MCF 10A (cell line): ENCODE data around the gene SGCG. TPM values are rescaled to one million over a fixed set of nuclear protein-coding genes. Genes with fewer than 3 reads are reported as not detected.
"Not testable (repeated sequence)": the region's sequence is repeated elsewhere in the genome, so short reads cannot be mapped to it uniquely, and the experiment has no call there.

ENCODE experiments used
- Bru-seq: library from RNA; stranded (reverse); fragments of 400-500 nt; gene quantifications from one replicate; lab custom pipeline; 2021; lab: Mats Ljungman, UMichigan
- BruChase-seq, 2 experiments: library from RNA; stranded (reverse); fragments of 400-500 nt; gene quantifications; one replicate each; lab custom pipeline; 2021; lab: Mats Ljungman, UMichigan
- BruUV-seq: library from RNA; stranded (reverse); fragments of 400-500 nt; replicated peaks from 2 replicates; lab custom pipeline; 2021; lab: Mats Ljungman, UMichigan
- CTCF ChIA-PET: fragments of 300-600 bp; sonication (Branson Sonifier 250); formaldehyde crosslinking; extraction: SDS; loops from one replicate; lab custom pipeline; 2021; ENCODE audit warnings: antibody characterized with exemption, inconsistent platforms; lab: Yijun Ruan, JAX
- POLR2A ChIA-PET: fragments of 300-600, 350-650 bp; sonication (Branson Sonifier 250); formaldehyde crosslinking; extraction: SDS; loops from one replicate; lab custom pipeline; 2020; ENCODE audit warnings: antibody characterized with exemption, inconsistent platforms; lab: Yijun Ruan, JAX
- DNase-seq: peaks from one replicate; pipeline ENCODE4 v3.0.0-alpha.2; 2018; ENCODE audit not compliant: unreplicated experiment
- H3K27ac Mint-ChIP-seq: one replicate; pipeline ENCODE4 v1.8.0; 2022; ENCODE audit warnings: mild to moderate bottlenecking, low read depth, mixed read lengths; ENCODE audit not compliant: unreplicated experiment
- H3K27me3 Mint-ChIP-seq: one replicate; pipeline ENCODE4 v1.8.0; 2022; ENCODE audit warnings: mixed read lengths; ENCODE audit not compliant: insufficient read depth, unreplicated experiment
- H3K36me3 Mint-ChIP-seq: one replicate; pipeline ENCODE4 v1.8.0; 2022; ENCODE audit warnings: mild to moderate bottlenecking, moderate library complexity, mixed read lengths; ENCODE audit not compliant: insufficient read depth, unreplicated experiment
- H3K4me1 Mint-ChIP-seq: one replicate; pipeline ENCODE4 v1.8.0; 2022; ENCODE audit warnings: mixed read lengths; ENCODE audit not compliant: insufficient read depth, unreplicated experiment
- H3K4me3 Mint-ChIP-seq: one replicate; pipeline ENCODE4 v1.8.0; 2022; ENCODE audit warnings: mild to moderate bottlenecking, moderate library complexity, mixed read lengths; ENCODE audit not compliant: unreplicated experiment
- H3K9me3 Mint-ChIP-seq: one replicate; pipeline ENCODE4 v1.8.0; 2022; ENCODE audit warnings: mixed read lengths; ENCODE audit not compliant: unreplicated experiment
- CTCF ChIP-seq: fragments of 200-600 bp; IDR thresholded peaks from one replicate; pipeline ENCODE4 v1.8.0; 2022; ENCODE audit warnings: antibody characterized with exemption, mild to moderate bottlenecking; ENCODE audit not compliant: unreplicated experiment
- intact Hi-C: fragments of 100-400 bp; cut with micrococcal nuclease; formaldehyde crosslinking; loops from 2 replicates; pipeline ENCODE4 v1.14.1; 2022
- long read RNA-seq: library from polyadenylated mRNA; stranded (forward); transcript quantifications from one replicate; pipeline ENCODE4 v2.0.0, GENCODE V29; 2022
- total RNA-seq: library from RNA; stranded (reverse); gene quantifications from 2 replicates; pipeline ENCODE4 v1.2.3, GENCODE V29; 2022

The SGCG gene
- total RNA-seq (0.20 TPM in 1 of 2 replicates, not detected in the other), Bru-seq, nascent RNA (percentile 14 among the genes with signal in this experiment), BruChase-seq, experiment 1, labeled RNA remaining after a 6-hour chase (percentile 12 among the genes with signal in this experiment), BruChase-seq, experiment 2, labeled RNA remaining after a 2-hour chase (percentile 15 among the genes with signal in this experiment)
- long read RNA-seq = 0 reads

GRCh38 chr13:23180711-23181110, at the start of gene SGCG:
Gene SGCG, plus strand, starts transcription at chr13:23180979. Its CDS starts 22,716 bp downstream, at chr13:23203695.
- Mint-ChIP-seq H3K9me3 (no peaks in the 10 kb centered on the region), H3K27me3 (no peaks in the 10 kb centered on the region), H3K4me3 (no peak within 1 kb of the TSS), H3K36me3 (no peaks in the 10 kb centered on the region), H3K4me1 (no peaks in the 10 kb centered on the region), H3K27ac (no peak within 1 kb of the TSS)
- ChIA-PET POLR2A (no interaction called here), CTCF (no interaction called here)
- DNase-seq = no peak
- no TSS peak for BruUV-seq
- no peak for TF ChIP-seq CTCF
- intact Hi-C loops = no loop called here

- BruUV-seq = no TSS peak
- intact Hi-C loops = no loop called here
- H3K4me1 Mint-ChIP-seq = no peaks in the 10 kb centered on the region
- no peaks in the 10 kb centered on the region for H3K9me3 Mint-ChIP-seq
- TF ChIP-seq CTCF = no peak
- H3K27ac Mint-ChIP-seq = no peak overlapping the region
- no peak for DNase-seq
- H3K4me3 Mint-ChIP-seq = no peak overlapping the region
- no peaks in the 10 kb centered on the region for H3K27me3 Mint-ChIP-seq
- CTCF ChIA-PET = no interaction called here
- no peaks in the 10 kb centered on the region for H3K36me3 Mint-ChIP-seq
- POLR2A ChIA-PET = no interaction called here
Observed at GRCh38 chr13:23134542-23134941, 46.2 kb upstream of the SGCG start.

GRCh38 chr13:23140492-23140891, 40.3 kb upstream of the SGCG start:
- POLR2A ChIA-PET = interaction anchor here (0.7 to 1.3 kb wide), 2 partner anchors 9 to 10 kb away, joined by 3 read pairs; no protein-coding TSS in a partner anchor

GRCh38 chr13:23141964-23142363, 38.8 kb upstream of the SGCG start:
- CTCF ChIA-PET = no interaction called here
- H3K27me3 Mint-ChIP-seq = no peaks in the 10 kb centered on the region
- H3K36me3 Mint-ChIP-seq = no peaks in the 10 kb centered on the region
- no peak overlapping the region for H3K4me3 Mint-ChIP-seq
- H3K27ac Mint-ChIP-seq = no peak overlapping the region
- H3K4me1 Mint-ChIP-seq = peaks cover 14% of the 10 kb centered on the region
- no peaks in the 10 kb centered on the region for H3K9me3 Mint-ChIP-seq
- intact Hi-C loops = no loop called here
- no peak for TF ChIP-seq CTCF
- no peak for DNase-seq
- BruUV-seq = no TSS peak
- POLR2A ChIA-PET = interaction anchor here (0.6 kb wide), 1 partner anchor 51 kb away, joined by 3 read pairs; no protein-coding TSS in a partner anchor

More at GRCh38 chr13:23140492-23140891, 40.3 kb upstream of the SGCG start:
- DNase-seq = no peak
- CTCF ChIA-PET = interaction anchor here (0.6 kb wide), 1 partner anchor 310 kb away, joined by 3 read pairs; no protein-coding TSS in a partner anchor
- no peaks in the 10 kb centered on the region for H3K36me3 Mint-ChIP-seq
- H3K27me3 Mint-ChIP-seq = no peaks in the 10 kb centered on the region
- intact Hi-C loops = no loop called here
- no peak overlapping the region for H3K27ac Mint-ChIP-seq
- BruUV-seq = no TSS peak
- no peaks in the 10 kb centered on the region for H3K9me3 Mint-ChIP-seq
- peaks cover 7% of the 10 kb centered on the region for H3K4me1 Mint-ChIP-seq
- H3K4me3 Mint-ChIP-seq = no peak overlapping the region
- TF ChIP-seq CTCF = no peak

GRCh38 chr13:23142607-23143006, 38.2 kb upstream of the SGCG start:
- H3K4me3 Mint-ChIP-seq = not testable (repeated sequence)

More at GRCh38 chr13:23142607-23143006, 38.2 kb upstream of the SGCG start:
- DNase-seq, POLR2A ChIA-PET, H3K9me3 Mint-ChIP-seq, intact Hi-C loops, BruUV-seq, H3K27me3 Mint-ChIP-seq, H3K36me3 Mint-ChIP-seq, H3K27ac Mint-ChIP-seq: not testable (repeated sequence)
- CTCF ChIA-PET = interaction anchor here (0.6 kb wide), 1 partner anchor 374 kb away, joined by 4 read pairs; no protein-coding TSS in a partner anchor
- peaks cover 18% of the 10 kb centered on the region for H3K4me1 Mint-ChIP-seq
